ENCODE results near the gene AACS. TPM values are rescaled to one million over a fixed set of nuclear protein-coding genes. Genes with fewer than 3 reads are reported as not detected.

The AACS gene
- total and polyA plus RNA-seq, 10 of the 15 experiments (the other 5 are each of a cell fraction or from before 2014, with no cell fraction given) = 10.1 to 34.0 (median 21.1) TPM

DNA sequence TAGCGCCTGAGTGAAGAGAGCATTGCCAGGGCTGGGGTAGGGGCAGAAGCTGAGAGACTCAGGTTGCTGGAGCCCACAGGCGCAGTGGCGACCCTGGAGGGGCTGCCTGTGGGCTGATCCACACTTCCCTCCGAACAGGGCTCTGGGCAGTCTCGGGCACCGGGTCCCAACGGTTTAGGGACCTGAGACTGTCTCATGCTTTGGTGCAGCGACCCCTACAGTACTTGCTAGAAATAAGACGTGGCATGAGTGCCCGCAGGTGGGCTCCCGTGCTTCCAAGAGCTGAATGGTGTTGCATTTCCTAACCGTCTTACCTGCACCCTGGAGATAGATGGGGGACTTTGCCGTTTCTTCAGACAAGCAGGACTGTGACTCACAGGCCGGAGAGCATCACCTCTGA, 57.4 kb downstream of the AACS start:
- Histone ChIP-seq H3K27me3 (replicated peaks in 1 of 2; ENCODE audit: control insufficient read depth in 2 of 2, insufficient read depth in 2 of 2, low read length in 1 of 2) (no peaks in the 10 kb centered on the region), H3K36me3 (ENCODE audit: control insufficient read depth in 2 of 2, insufficient read depth in 2 of 2, low read length in 1 of 2) (peaks cover 0 to 4% of the 10 kb centered on the region in 2 experiments; a peak in 3 of 4 replicates), H3K27ac (ENCODE audit: control insufficient read depth, insufficient read depth) (no peak overlapping the region), H3K9me3 (replicated peaks; ENCODE audit: control insufficient read depth, insufficient read depth, low read length) (no peaks in the 10 kb centered on the region), H3K9ac (ENCODE audit: control insufficient read depth, insufficient read depth, low read length) (no peak overlapping the region), H4K20me1 (ENCODE audit: control insufficient read depth, insufficient read depth) (no peaks in the 10 kb centered on the region), H3K4me2 (ENCODE audit: control insufficient read depth, insufficient read depth) (no peak overlapping the region), H3K4me1 (ENCODE audit: control insufficient read depth, insufficient read depth, low read length) (no peaks in the 10 kb centered on the region), H3K79me2 (ENCODE audit: control insufficient read depth, insufficient read depth, low read length) (no peaks in the 10 kb centered on the region), H3K4me3 (no peak overlapping the region), H2AFZ (ENCODE audit: control insufficient read depth, low read depth, low read length) (no peak overlapping the region)
- POLR2A ChIA-PET = no interaction called here
- TF ChIP-seq SUZ12 (IDR thresholded peaks at IDR 0.05; ENCODE audit: unreplicated experiment) = no peak
- no peak for TF ChIP-seq BRCA1 (IDR thresholded peaks at IDR 0.05; ENCODE audit: low read depth, low read length)
- no peak for TF ChIP-seq IRF4 (IDR thresholded peaks at IDR 0.05; ENCODE audit: low read depth, low read length)
- no peak for TF ChIP-seq CREB1 (IDR thresholded peaks at IDR 0.05; ENCODE audit: low read depth)
- RAD21 ChIA-PET (ENCODE audit: unreplicated experiment) = no interaction called here
- no peak for ATAC-seq
- intact Hi-C loops (cut with micrococcal nuclease; ENCODE audit: unreplicated experiment) (no loop called here), in situ Hi-C loops (cut with MboI) (no loop called here)
- BruUV-seq (replicated peaks) = no TSS peak
- 93% methylated on average over 13 of the region's 14 CpGs for WGBS (ENCODE audit: insufficient coverage, insufficient replicate concordance, low lambda C conversion rate, missing lambda C conversion rate)
- no peak for FAIRE-seq
- SMC1A ChIA-PET (ENCODE audit: uncharacterized antibody, unreplicated experiment) = no interaction called here
- DNase-seq (ENCODE audit: low read depth, low spot score) = no peak
- CTCF ChIA-PET = no interaction called here

DNA sequence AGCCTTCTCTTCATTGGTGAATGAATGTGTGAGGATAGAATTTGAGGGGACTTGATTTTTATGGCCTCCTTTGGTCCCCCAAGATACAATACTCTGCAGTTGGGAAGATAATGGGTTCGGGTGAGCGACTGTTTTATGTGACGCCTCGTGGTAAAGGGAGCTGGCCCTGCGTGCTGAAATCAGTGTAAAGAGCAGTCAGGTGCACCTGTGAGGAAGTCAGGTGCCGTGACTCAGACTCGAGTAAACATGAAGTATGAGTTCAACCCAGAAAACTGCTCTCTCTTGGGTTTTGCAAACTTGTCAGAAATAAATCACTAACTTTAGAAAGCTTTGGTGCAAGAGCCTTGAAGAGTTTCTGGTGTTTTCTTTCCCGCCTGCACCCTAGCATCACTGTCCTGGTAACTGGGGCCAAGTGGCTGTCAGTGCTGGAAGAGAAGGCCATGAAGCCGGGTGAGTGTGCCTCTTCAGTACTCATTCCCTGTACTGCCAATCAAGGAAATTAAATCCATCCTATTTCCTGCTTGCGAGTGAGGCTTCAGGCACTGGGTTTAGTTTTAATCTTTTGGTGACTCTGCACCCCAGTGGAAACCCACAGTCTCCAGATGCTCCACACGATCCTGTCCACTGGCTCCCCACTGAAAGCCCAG, 59.2 kb downstream of the AACS start:
- WGBS (ENCODE audit: insufficient coverage, insufficient replicate concordance, low lambda C conversion rate, missing lambda C conversion rate) = 73% methylated on average over 11 of the region's 11 CpGs
- no peak for FAIRE-seq
- TF ChIP-seq BMI1 (IDR thresholded peaks at IDR 0.05; ENCODE audit: borderline replicate concordance) (no peak), ZNF24 (IDR thresholded peaks at IDR 0.05) (no peak), NFIC (IDR thresholded peaks at IDR 0.05; ENCODE audit: low read depth, low read length) (no peak), SUZ12 (IDR thresholded peaks at IDR 0.05; ENCODE audit: unreplicated experiment) (no peak), LARP7 (IDR thresholded peaks at IDR 0.05) (no peak), JUNB (IDR thresholded peaks at IDR 0.05) (no peak), PAX8 (IDR thresholded peaks at IDR 0.05) (no peak), ZNF384 (IDR thresholded peaks at IDR 0.05; ENCODE audit: borderline replicate concordance, low read depth, low read length) (no peak), SMARCA5 (IDR thresholded peaks at IDR 0.05) (no peak), JUND (IDR thresholded peaks at IDR 0.05; ENCODE audit: low read depth, low read length) (no peak), IKZF2 (IDR thresholded peaks at IDR 0.05) (no peak), KLF5 (IDR thresholded peaks at IDR 0.05; ENCODE audit: partially characterized antibody) (no peak), NFYA (IDR thresholded peaks at IDR 0.05; ENCODE audit: borderline replicate concordance, low read depth, low read length) (no peak), SRF (IDR thresholded peaks at IDR 0.05; ENCODE audit: low read depth in 2 of 2, low read length in 2 of 2) (no peak), POLR2AphosphoS5 (IDR thresholded peaks at IDR 0.05; ENCODE audit: low read length) (no peak), STAT1 (conservative IDR thresholded peaks at IDR 0.05) (no peak), BRCA1 (IDR thresholded peaks at IDR 0.05; ENCODE audit: low read depth, low read length) (no peak)
- TF ChIP-seq, protein P1, sequence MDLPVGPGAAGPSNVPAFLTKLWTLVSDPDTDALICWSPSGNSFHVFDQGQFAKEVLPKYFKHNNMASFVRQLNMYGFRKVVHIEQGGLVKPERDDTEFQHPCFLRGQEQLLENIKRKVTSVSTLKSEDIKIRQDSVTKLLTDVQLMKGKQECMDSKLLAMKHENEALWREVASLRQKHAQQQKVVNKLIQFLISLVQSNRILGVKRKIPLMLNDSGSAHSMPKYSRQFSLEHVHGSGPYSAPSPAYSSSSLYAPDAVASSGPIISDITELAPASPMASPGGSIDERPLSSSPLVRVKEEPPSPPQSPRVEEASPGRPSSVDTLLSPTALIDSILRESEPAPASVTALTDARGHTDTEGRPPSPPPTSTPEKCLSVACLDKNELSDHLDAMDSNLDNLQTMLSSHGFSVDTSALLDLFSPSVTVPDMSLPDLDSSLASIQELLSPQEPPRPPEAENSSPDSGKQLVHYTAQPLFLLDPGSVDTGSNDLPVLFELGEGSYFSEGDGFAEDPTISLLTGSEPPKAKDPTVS (IDR thresholded peaks at IDR 0.05; ENCODE audit: low read depth, low read length) = no peak

More for the DNA sequence above, 59.2 kb downstream of the AACS start:
- ChIA-PET RAD21 (ENCODE audit: unreplicated experiment) (no interaction called here), CTCF (no interaction called here), POLR2A (no interaction called here), SMC1A (ENCODE audit: uncharacterized antibody, unreplicated experiment) (no interaction called here)
- Histone ChIP-seq H3K4me3 (no peak overlapping the region), H3K4me1 (ENCODE audit: control insufficient read depth, insufficient read depth, low read length) (no peaks in the 10 kb centered on the region), H3K9me3 (replicated peaks; ENCODE audit: control insufficient read depth, insufficient read depth, low read length) (no peaks in the 10 kb centered on the region), H2AFZ (ENCODE audit: control insufficient read depth, low read depth, low read length) (no peak overlapping the region), H3K9ac (ENCODE audit: control insufficient read depth, insufficient read depth, low read length) (no peak overlapping the region), H3K4me2 (ENCODE audit: control insufficient read depth, insufficient read depth) (no peak overlapping the region), H3K27ac (ENCODE audit: control insufficient read depth, insufficient read depth) (no peak overlapping the region), H3K36me3 (ENCODE audit: control insufficient read depth in 2 of 2, insufficient read depth in 2 of 2, low read length in 1 of 2) (peaks cover 0 to 4% of the 10 kb centered on the region in 2 experiments; a peak in 3 of 4 replicates), H3K79me2 (ENCODE audit: control insufficient read depth, insufficient read depth, low read length) (no peaks in the 10 kb centered on the region), H3K27me3 (replicated peaks in 1 of 2; ENCODE audit: control insufficient read depth in 2 of 2, insufficient read depth in 2 of 2, low read length in 1 of 2) (no peaks in the 10 kb centered on the region), H4K20me1 (ENCODE audit: control insufficient read depth, insufficient read depth) (no peaks in the 10 kb centered on the region)
- intact Hi-C loops (cut with micrococcal nuclease; ENCODE audit: unreplicated experiment) (no loop called here), in situ Hi-C loops (cut with MboI) (no loop called here)
- DNase-seq (ENCODE audit: low read depth, low spot score) = no peak
- no TSS peak for BruUV-seq (replicated peaks)
- ATAC-seq = no peak
